HEK293 (cell line): ENCODE measurements around the gene TANC1.

Experiments
- ZBTB1 ChIP-seq: fragments of 450-650 bp; formaldehyde crosslinking; IDR thresholded peaks from 2 replicates; pipeline ENCODE4 v1.5.1; 2016; ENCODE audit warnings: missing biosample characterization, missing genetic modification characterization
- ZNF324 ChIP-seq: fragments of 450-650 bp; formaldehyde crosslinking; IDR thresholded peaks from 2 replicates; pipeline ENCODE4 v1.5.1; 2016; ENCODE audit warnings: missing biosample characterization, missing genetic modification characterization
- TF ChIP-seq, protein P1 (sequence below): fragments of 450-650 bp; formaldehyde crosslinking; IDR thresholded peaks from 2 replicates; pipeline ENCODE4 v1.5.1; 2016; ENCODE audit warnings: missing biosample characterization, missing genetic modification characterization
- TF ChIP-seq, protein P2 (sequence below): fragments of 450-650 bp; formaldehyde crosslinking; IDR thresholded peaks from 2 replicates; pipeline ENCODE4 v1.5.1; 2016; ENCODE audit warnings: missing biosample characterization, missing genetic modification characterization

DNA sequence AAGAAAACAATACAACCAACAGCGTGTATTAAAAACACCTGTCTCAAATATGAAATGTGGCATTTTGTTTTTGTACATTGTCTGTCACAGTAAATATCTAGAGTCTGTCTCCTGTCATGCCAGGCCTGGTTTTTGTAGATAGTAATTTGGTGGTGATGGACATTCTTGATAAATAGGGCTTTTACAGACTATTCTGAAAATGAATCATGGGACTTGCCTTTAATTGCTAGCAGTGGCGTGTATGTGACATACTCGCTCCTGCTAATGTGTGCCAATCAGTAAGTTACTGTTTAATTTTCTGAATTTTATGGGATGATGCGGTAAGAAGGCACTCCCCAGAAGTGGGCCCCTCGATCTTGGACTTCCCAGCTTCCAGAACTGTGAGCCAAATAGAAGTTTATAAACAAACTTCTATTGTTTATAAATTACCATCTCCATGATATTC lies 83.7 kb downstream of the TANC1 start:
- TF ChIP-seq, protein P1, sequence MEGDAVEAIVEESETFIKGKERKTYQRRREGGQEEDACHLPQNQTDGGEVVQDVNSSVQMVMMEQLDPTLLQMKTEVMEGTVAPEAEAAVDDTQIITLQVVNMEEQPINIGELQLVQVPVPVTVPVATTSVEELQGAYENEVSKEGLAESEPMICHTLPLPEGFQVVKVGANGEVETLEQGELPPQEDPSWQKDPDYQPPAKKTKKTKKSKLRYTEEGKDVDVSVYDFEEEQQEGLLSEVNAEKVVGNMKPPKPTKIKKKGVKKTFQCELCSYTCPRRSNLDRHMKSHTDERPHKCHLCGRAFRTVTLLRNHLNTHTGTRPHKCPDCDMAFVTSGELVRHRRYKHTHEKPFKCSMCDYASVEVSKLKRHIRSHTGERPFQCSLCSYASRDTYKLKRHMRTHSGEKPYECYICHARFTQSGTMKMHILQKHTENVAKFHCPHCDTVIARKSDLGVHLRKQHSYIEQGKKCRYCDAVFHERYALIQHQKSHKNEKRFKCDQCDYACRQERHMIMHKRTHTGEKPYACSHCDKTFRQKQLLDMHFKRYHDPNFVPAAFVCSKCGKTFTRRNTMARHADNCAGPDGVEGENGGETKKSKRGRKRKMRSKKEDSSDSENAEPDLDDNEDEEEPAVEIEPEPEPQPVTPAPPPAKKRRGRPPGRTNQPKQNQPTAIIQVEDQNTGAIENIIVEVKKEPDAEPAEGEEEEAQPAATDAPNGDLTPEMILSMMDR: no peak
- no peak for TF ChIP-seq ZNF324 (tag by site-specific recombination)
- TF ChIP-seq, protein P2, sequence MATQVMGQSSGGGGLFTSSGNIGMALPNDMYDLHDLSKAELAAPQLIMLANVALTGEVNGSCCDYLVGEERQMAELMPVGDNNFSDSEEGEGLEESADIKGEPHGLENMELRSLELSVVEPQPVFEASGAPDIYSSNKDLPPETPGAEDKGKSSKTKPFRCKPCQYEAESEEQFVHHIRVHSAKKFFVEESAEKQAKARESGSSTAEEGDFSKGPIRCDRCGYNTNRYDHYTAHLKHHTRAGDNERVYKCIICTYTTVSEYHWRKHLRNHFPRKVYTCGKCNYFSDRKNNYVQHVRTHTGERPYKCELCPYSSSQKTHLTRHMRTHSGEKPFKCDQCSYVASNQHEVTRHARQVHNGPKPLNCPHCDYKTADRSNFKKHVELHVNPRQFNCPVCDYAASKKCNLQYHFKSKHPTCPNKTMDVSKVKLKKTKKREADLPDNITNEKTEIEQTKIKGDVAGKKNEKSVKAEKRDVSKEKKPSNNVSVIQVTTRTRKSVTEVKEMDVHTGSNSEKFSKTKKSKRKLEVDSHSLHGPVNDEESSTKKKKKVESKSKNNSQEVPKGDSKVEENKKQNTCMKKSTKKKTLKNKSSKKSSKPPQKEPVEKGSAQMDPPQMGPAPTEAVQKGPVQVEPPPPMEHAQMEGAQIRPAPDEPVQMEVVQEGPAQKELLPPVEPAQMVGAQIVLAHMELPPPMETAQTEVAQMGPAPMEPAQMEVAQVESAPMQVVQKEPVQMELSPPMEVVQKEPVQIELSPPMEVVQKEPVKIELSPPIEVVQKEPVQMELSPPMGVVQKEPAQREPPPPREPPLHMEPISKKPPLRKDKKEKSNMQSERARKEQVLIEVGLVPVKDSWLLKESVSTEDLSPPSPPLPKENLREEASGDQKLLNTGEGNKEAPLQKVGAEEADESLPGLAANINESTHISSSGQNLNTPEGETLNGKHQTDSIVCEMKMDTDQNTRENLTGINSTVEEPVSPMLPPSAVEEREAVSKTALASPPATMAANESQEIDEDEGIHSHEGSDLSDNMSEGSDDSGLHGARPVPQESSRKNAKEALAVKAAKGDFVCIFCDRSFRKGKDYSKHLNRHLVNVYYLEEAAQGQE: no peak
- TF ChIP-seq ZBTB1 (tag by site-specific recombination): no peak
